Muscle of arm (tissue), 12 donors: ENCODE results near the gene NRN1L. TPM values are rescaled to one million over a fixed set of nuclear protein-coding genes. Genes with fewer than 3 reads are reported as not detected.
"Not testable (repeated sequence)": the region's sequence is repeated elsewhere in the genome, so short reads cannot be mapped to it uniquely, and the experiment has no call there.

Experiments used
- DNase-seq: peaks from one replicate; pipeline ENCODE4 v3.0.0-alpha.2; 2013
- polyA plus RNA-seq, 12 donors: library from polyadenylated mRNA; unstranded; fragments of 120-200 nt; gene quantifications; one replicate each; pipeline ENCODE4 v1.2.1, GENCODE V29; 2013; ENCODE audit not compliant: insufficient read length in 12 of 12

The NRN1L gene
- polyA plus RNA-seq, 12 donors, result 0.37 to 1.7 (median 0.74) TPM; not detected in 5

DNA sequence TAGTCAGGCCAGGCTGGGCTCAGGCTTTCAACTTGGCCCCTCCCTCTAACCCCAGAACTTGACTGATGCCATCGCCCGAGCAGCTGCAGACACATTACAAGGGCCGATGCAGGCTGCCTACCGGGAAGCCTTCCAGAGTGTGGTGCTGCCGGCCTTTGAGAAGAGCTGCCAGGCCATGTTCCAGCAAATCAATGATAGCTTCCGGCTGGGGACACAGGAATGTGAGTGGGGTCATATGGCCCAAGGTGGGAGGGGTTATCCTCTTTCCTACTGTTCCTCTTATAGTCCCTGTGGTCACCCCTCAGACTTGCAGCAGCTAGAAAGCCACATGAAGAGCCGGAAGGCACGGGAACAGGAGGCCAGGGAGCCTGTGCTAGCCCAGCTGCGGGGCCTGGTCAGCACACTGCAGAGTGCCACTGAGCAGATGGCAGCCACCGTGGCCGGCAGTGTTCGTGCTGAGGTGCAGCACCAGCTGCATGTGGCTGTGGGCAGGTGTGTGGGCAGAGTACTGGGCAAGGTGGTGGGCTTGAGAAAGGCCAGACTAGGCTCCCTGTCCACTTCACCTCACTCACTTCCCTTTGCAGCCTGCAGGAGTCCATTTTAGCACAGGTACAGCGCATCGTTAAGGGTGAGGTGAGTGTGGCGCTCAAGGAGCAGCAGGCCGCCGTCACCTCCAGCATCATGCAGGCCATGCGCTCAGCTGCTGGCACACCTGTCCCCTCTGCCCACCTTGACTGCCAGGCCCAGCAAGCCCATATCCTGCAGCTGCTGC, 2.1 kb upstream of the NRN1L start:
- peak; percentile 59 for DNase-seq

DNA sequence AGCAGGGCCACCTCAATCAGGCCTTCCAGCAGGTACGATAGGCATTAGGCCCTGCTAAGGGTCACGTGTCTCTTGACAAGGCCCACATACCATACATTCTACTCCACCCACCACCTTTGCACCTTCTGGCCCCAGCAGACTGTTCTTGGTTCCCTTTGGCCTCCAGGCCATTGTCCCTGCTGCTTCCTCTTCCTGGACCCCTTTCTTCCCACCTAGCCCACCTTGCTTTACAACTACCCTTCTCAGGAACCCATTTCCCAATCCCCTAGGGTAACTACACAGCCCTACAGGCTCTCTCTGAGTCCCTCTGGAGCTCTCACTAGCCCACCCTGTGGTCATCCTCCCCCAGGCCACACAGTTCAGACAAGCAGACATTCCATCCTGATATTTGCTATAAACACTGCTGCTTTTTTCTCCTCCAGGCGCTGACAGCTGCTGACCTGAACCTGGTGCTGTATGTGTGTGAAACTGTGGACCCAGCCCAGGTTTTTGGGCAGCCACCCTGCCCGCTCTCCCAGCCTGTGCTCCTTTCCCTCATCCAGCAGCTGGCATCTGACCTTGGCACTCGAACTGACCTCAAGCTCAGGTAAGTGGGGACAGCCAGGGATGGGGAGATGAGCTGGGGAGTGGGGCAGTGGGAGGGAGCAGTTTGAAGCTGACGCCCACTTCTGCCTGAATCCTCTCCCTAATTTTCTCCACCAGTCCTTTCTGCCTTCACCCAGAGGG, 1.4 kb upstream of the NRN1L start:
- no peak for DNase-seq

DNA sequence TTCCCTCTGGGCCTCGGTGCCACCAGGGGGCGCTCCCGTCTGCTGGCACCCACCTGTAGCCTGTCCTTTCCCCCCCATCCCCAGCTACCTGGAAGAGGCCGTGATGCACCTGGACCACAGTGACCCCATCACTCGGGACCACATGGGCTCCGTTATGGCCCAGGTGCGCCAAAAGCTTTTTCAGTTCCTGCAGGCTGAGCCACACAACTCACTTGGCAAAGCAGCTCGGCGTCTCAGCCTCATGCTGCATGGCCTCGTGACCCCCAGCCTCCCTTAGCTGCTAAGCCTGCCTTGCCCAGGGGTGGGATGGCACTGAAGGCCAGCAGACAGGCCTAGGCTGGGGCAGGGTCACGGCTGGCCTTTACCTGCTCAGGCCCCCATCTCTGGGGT, 818 bp upstream of the NRN1L start:
- DNase-seq, result no peak

DNA sequence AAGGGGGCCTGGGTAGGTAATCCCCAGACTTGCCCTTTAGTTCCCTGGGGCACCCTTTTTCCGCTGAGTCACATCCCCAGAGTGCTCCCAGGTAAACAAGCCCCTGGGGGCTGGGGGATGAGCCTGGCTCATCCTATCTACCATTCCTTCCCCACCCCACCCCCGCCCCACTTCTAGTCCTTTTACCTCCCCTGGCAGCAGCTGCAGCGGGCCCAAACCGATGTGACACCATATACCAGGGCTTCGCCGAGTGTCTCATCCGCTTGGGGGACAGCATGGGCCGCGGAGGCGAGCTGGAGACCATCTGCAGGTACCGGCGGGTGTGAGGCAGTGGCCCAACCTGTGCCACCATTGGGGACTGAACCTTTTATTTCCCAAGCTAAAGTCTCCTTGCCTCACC, 860 bp downstream of the NRN1L start:
- DNase-seq, result no peak

DNA sequence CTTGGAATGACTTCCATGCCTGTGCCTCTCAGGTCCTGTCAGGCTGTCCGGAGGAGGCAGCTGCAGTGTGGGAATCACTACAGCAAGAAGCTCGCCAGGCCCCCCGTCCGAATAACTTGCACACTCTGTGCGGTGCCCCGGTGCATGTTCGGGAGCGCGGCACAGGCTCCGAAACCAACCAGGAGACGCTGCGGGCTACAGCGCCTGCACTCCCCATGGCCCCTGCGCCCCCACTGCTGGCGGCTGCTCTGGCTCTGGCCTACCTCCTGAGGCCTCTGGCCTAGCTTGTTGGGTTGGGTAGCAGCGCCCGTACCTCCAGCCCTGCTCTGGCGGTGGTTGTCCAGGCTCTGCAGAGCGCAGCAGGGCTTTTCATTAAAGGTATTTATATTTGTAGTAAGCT, 1.3 kb downstream of the NRN1L start:
- DNase-seq, result no peak

DNA sequence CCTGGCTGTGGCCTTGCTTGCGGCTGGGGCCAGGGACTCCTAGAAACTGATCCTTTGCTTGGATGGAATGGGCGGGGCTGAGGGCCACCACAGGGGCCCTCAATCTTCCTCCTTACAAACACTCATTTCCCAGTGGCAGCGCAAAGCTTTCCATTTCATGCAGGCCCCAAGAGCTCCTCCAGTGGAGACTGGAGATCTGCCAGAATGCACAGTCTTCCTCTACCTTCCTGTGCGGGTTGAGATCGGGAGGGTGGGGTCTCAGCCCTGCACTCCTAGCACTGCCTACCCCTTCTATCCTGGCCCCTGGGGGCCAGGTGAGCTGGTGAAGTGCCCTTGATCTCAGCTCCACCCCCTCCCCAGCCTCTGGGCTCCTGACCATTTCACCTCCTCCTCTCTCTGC, 1.7 kb downstream of the NRN1L start:
- DNase-seq, result no peak

DNA sequence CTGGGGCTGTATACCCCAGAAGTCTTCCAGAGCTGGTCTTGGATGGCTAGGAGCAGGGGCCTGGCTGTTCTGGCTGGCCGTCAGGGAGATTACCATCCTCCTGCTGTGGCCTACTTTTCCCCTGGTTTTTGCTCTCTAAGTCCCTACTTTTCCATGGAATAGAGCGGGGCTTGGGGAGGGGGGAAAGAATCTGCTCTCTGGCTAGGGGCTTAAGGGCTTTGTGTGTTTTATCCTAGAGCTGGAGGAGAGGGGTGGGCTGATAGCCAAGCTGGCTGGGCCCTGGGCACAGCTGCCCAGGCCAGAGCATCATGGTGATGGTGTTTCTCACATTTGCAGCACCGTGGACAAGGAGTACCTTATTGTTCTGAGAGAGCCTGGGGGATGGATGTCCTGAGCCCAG, 3.6 kb downstream of the NRN1L start:
- no peak for DNase-seq

DNA sequence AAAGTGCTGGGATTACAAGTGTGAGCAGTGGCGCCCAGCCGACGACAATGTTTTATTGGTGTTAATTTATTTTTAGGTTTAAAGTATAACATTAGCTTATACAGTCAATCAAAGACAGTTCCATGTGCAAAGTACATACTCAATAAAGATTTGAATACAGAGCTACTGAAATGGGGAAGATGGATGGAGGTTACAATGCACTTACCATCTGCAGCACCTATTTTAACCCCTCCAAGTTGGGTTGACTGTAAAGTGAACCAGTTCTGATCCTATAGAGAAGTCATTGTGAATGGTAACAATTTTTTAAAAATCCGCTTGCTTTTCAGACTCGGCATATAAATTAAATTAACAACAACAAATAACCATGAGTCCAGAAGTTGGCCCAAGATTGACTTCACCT, 7.7 kb downstream of the NRN1L start:
- no peak for DNase-seq

DNA sequence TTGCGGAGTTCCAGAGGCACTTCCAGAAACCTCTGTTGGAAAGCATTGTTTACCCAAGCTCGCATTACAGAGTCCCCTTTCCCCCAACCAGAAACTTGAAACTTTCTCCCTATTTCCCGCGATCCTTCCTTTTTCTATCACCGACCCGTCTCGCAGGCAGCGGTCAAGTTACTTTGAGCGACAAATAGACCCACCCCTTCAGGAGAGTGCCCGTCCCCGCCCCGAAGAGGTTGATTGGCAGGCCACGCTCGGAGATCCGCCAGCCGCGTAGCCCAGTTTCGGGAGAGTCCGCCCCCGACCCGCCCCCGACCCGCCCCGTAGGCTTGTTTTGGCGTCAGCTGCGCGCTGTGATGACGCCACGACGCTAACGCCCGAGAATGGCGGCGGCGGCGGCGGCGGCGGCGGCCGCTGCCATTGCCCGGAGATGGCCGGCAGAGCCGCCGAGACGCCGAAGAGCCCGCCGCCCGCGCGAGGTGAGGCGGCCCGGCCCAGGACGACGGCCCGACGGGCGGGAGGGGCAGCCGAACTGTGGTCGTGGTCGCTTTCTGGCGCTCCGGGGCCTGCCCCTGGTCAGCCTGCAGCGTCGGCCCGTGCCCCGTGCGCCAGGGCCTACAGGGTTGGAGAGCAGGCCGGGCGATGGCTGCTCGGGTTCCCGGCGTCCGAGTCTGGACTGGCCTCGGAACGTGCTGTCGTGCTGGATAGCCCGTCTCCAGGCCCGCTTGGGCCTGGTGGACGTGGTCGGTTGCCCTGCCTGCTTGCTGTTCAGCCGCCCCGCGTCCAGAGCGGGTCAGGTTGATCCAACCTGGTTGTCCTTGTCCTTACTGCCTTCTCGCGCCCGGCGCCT, 8.4 kb downstream of the NRN1L start, which contains the start of gene PSKH1:
TSS of gene PSKH1 (plus strand) at position 356 of the 844 bp plus-strand sequence. CDS start 15,496 bp downstream, outside the sequence.
- DNase-seq, result peak; percentile 95

DNA sequence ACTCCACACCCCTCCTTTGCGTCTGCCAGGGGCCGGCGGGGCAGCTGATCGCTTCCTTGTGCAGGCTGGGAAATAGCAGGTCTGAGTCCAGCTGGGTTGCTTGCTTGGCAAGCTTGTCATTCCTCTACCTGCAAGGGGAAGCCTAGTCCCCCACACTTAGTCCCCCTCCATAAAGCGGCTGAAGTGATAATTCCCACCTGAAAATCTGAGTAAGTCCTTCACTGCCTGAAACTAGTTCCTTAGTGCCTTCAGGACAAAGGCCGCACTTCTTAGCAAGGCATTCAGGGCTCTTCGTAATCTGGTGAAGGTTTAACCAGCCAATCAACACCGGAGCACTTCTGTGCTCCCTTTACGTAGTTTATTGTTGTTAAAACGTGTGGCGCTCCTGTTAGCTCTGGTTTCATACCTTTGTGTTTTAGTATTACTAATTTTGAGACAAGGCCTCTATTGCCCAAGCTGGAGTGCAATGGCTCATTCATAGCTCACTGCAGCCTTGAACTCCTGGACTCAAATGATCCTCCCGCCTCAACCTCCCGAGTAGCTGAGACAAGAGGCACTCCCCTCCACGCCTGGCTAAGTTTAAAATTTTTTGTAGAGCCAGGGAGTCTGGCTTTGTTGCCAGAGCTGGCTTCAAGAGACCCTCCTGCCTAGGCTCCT, 9.2 kb downstream of the NRN1L start:
- no peak for DNase-seq

DNA sequence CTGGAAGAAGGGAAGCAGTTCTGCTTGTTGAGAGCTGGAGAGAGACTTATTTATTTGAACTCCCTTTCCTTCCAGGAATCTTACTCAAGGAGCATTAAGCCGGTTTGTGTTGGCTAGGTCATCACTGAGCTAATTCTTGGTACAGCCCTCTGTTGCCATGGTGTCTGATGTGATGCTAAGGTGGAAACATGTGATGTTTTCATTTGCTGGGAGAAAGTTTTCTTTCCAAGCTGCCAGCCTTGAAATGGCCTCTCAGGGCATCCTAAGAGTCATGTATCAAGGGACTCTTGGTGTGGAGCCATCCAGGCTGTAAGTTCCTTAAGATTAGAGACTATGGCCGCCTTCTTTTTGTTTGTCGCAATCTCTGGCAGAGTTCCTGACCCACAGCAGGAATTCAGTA, 12.5 kb downstream of the NRN1L start:
- no peak for DNase-seq

DNA sequence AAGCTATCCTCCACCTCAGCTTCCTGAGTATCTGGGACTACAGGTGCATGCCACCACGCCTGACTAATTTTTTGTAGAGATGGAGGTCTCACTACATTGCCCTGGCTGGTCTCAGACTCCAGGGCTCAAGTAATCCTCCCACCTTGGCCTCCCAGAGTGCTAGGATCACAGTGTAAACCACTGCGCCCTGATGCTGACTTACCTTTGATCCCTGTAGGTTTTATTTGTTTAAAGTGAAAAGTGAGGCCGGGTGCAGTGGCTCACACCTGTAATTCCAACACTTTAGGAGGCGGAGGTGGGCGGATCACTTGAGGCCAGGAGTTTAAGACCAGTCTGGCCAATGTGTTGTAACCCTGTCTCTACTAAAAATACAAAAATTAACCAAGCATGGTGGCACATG, 17.0 kb downstream of the NRN1L start:
- DNase-seq, result no peak

DNA sequence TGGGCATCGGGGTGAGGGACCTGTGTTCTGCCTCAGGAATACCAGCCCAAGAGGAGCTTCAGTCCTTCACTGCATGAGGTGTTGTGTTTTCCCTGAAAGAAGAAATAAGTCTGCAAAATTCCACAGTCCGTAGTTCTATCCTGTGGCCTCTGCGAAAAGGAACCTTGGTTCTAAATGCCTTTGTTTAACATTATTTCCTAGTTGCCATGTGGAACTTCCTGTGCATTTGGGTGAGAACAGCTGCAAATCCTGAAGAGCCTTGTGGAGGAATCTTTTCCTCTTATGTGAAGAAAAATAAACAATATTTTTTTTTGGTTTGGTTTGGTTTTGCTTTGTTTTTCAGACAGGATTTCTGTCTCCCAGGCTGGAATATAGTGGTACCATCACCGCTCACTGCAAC, 18.1 kb downstream of the NRN1L start:
- DNase-seq, result no peak

DNA sequence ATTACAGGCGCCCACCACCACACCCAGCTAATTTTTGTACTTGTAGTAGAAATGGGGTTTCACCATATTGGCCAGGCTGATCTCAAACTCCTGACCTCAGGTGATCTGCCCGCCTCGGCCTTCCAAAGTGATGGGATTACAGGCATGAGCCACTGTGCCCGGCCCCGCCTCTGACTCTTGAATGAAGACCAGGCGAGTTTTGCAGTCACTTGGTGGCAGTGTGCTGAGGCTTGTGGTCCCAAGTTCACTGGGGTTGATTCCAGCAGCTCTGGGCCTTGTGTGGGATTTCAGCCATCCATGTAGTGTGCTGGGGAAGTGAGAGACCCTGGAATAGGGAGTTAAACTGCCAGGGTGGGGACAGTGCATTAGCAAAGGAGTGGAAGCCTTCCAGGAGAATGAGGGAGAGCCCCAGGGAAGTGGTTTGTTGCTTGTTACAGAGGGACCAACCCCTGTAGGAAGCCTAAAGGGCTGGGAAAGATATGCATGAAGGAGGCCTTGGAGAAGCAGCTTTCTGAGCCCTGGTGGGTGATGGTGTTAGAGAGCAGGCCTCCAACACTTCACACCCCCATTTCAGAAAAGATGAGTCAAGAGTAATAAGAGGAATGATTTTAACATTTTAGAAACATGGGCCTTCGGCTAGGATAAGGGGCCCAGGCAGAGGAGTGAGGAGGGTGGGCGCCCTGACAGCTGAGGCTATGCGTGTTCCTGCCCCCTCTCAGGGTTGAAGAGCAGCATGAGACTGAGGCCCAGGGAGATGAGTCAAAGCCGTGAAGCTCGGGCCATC, 22.9 kb downstream of the NRN1L start:
- no peak for DNase-seq

DNA sequence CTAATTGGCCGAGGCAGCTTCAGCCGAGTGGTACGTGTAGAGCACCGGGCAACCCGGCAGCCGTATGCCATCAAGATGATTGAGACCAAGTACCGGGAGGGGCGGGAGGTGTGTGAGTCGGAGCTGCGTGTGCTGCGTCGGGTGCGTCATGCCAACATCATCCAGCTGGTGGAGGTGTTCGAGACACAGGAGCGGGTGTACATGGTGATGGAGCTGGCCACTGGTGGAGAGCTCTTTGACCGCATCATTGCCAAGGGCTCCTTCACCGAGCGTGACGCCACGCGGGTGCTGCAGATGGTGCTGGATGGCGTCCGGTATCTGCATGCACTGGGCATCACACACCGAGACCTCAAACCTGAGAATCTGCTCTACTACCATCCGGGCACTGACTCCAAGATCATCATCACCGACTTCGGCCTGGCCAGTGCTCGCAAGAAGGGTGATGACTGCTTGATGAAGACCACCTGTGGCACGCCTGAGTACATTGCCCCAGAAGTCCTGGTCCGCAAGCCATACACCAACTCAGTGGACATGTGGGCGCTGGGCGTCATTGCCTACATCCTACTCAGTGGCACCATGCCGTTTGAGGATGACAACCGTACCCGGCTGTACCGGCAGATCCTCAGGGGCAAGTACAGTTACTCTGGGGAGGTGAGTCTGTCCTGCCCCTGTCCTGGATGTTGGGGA, 24.5 kb downstream of the NRN1L start:
- no peak for DNase-seq

DNA sequence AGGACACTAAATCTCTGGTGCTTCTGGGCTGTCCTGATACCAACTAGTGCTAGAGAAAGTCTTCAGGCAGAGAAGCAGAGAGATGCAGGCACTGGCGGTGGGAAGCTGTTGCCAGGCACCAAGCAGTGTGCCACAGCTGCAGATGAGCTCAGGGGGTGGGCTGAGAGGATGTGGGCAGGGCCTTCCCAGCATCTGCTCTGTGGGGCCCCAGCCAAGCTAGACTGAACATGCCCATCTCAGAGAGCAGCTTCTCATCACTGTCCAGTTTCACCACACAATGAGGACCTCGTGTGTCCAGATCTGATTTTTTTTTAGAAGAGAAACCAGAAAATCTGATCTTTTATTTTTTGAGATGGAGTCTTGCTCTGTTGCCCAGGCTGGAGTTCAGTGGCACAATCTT, 25.5 kb downstream of the NRN1L start:
- peak; percentile 35 for DNase-seq

DNA sequence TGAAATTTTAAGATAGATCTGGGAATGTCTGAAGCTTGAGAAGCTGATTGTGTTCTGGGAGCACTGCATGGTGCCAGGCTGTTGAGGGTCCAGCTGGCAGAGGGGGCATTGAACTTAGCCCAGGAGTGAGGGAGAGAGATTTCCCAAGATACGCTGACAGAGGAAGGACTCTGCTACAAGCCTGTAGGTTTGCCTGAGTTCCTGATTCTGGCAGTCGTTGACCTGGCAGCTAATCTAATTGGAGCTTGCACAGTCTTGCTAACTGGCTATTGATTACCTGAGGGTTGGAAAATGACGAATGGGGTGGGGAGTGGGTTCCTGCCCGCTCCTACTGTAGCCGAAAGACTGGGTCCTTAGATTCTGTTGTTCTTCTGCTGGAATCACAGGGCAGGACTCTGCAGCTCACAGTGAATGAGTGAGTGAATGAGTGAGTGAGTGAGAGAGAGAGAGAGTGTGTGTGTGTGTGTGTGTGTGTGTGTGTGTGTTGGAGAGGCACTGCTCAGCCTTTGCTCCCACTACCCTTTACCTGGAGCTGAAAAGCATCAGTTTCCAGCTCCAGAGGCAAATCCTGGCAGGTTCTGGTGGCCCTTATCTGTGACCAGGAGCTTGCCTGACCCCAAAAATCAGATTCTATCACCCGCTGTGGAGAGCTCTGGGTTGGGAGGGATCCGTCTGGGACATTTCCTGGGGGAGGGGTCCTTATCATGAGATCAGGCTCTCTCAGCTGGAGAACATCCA, 30.2 kb downstream of the NRN1L start:
- DNase-seq, result no peak

DNA sequence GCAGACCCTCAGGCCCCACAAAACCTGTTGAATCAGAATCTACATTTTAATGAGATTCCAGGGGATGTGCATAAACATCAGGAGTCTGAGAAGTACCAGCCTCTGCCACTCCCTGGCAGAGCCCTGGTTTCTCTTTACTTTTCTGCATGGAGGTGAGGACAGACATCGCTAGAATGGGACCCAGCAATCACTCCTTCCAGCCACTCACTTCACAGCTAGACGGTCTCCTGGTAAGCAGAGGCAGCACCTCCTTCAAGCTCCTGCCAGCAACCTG, 30.7 kb downstream of the NRN1L start:
- DNase-seq, result not testable (repeated sequence)

DNA sequence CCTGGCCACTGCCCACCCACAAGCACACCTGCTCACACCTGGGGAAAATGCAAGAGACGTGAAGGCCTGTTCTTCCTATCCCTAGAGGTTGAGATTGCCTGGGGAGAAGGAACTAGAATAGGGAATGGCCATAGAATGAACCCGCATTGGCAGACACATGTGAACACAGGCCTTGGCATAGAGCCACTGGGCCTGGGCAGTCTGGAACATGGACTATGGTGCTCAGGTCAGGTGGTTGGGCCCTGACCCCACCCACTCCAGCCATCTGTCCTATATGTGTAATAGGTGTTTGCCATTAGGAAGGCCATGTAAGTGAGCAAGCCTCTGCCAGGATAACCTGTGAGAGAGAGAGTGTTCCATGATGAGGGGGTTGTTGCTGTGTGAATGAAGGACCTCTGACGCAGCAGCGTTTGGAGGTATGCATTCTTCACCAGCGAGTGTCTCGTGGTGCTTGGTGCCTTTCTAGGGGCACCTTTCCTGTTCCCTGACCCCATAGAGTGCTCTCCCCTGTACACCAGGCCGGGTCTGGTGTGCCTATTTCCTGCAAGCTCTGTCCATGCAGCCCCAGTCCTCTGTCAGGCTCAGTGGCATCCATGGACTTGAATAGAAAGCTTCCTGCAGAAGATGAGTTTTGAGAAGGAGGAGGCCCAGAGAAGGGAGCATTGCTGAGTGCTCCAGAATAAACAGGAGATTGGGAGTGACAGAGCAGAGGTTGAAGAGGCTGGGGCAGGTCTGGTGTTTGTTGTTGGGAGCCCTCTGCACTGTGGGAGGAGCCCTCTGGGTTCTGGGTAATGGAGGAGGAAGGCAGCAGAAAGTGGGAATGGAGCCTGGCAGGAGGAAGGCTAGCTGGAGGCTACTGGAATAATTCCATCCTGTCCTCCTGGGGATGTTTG, 31.4 kb downstream of the NRN1L start:
- no peak for DNase-seq
